Fibroblast of the conjunctiva (primary cell): Measurements from ENCODE around the gene MGAT4B.
"Not testable (repeated sequence)": the region's sequence is repeated elsewhere in the genome, so short reads cannot be mapped to it uniquely, and the experiment has no call there.

Experiments used
- DNase-seq: peaks from one replicate; pipeline ENCODE4 v3.0.0-alpha.2; 2010; ENCODE audit warnings: low read depth

Gene MGAT4B

GRCh38 chr5:179795049-179795862 is 11.4 kb downstream of the MGAT4B start:
- no peak for DNase-seq

- DNase-seq = no peak
Measured at GRCh38 chr5:179794575-179794974, 12.1 kb downstream of the MGAT4B start.

GRCh38 chr5:179794171-179794570 is 12.5 kb downstream of the MGAT4B start:
- DNase-seq = no peak

GRCh38 chr5:179793468-179794139 is 13.1 kb downstream of the MGAT4B start, which contains the start of gene LTC4S:
TSS of gene LTC4S (plus strand) at chr5:179793986. CDS start at chr5:179794081, 95 bp downstream.
- peak; percentile 30 for DNase-seq

- DNase-seq = no peak
Measured at GRCh38 chr5:179792612-179793467, 13.8 kb downstream of the MGAT4B start.

GRCh38 chr5:179791881-179792611 is 14.6 kb downstream of the MGAT4B start:
- no peak for DNase-seq

GRCh38 chr5:179789278-179789677 is 17.4 kb downstream of the MGAT4B start:
- not testable (repeated sequence) for DNase-seq

GRCh38 chr5:179788193-179788854 is 18.3 kb downstream of the MGAT4B start:
- DNase-seq = no peak

GRCh38 chr5:179786861-179787260 is 19.8 kb downstream of the MGAT4B start:
- no peak for DNase-seq

GRCh38 chr5:179783128-179783527 is 23.5 kb downstream of the MGAT4B start:
- DNase-seq = no peak

- no peak for DNase-seq
Measured at GRCh38 chr5:179781846-179782245, 24.8 kb downstream of the MGAT4B start.

- DNase-seq = no peak
Measured at GRCh38 chr5:179780362-179780761, 26.3 kb downstream of the MGAT4B start.

- DNase-seq = no peak
Measured at GRCh38 chr5:179779826-179780225, 26.8 kb downstream of the MGAT4B start.

GRCh38 chr5:179778591-179778990 is 28.1 kb downstream of the MGAT4B start:
- DNase-seq = no peak

GRCh38 chr5:179777909-179778308 is 28.8 kb downstream of the MGAT4B start:
- no peak for DNase-seq

GRCh38 chr5:179777456-179777855 is 29.2 kb downstream of the MGAT4B start:
- DNase-seq = no peak

- DNase-seq = no peak
Measured at GRCh38 chr5:179776411-179776938, 30.2 kb downstream of the MGAT4B start.

- no peak for DNase-seq
Measured at GRCh38 chr5:179774442-179774841, 32.2 kb downstream of the MGAT4B start.

- DNase-seq = no peak
Measured at GRCh38 chr5:179773686-179774040, 33.0 kb downstream of the MGAT4B start.

GRCh38 chr5:179772351-179772750 is 34.3 kb downstream of the MGAT4B start:
- no peak for DNase-seq

- no peak for DNase-seq
Measured at GRCh38 chr5:179771311-179771895, 35.3 kb downstream of the MGAT4B start.
